Trophoblast cell (in vitro differentiated cells and primary cell): ENCODE measurements around the gene N4BP3.
A peak's percentile ranks its signal among the peaks of the same experiment; 100 is the strongest.

Experiments
- DNase-seq, 2 donors: peaks; one replicate each; pipeline ENCODE4 v3.0.0-alpha.2; 2016
- H2AFZ ChIP-seq: 2 replicates; pipeline ENCODE4 v1.6.1; 2013; ENCODE audit warnings: low read length, moderate library complexity, mild to moderate bottlenecking; ENCODE audit not compliant: insufficient read depth, poor library complexity
- H2AK5ac ChIP-seq: 2 replicates; pipeline ENCODE4 v1.6.1; 2013; ENCODE audit warnings: mild to moderate bottlenecking, low read length
- H2BK120ac ChIP-seq: 2 replicates; pipeline ENCODE4 v1.6.1; 2013; ENCODE audit warnings: low read length, mild to moderate bottlenecking, moderate library complexity; ENCODE audit not compliant: insufficient read depth, poor library complexity
- H2BK12ac ChIP-seq: 2 replicates; pipeline ENCODE4 v1.6.1; 2013; ENCODE audit warnings: mild to moderate bottlenecking, low read length, moderate library complexity
- H2BK5ac ChIP-seq: 2 replicates; pipeline ENCODE4 v1.6.1; 2013; ENCODE audit warnings: low read length, low read depth, moderate library complexity, mild to moderate bottlenecking; ENCODE audit not compliant: poor library complexity
- H3K14ac ChIP-seq: 2 replicates; pipeline ENCODE4 v1.6.1; 2013; ENCODE audit warnings: mild to moderate bottlenecking, low read length
- H3K18ac ChIP-seq: 2 replicates; pipeline ENCODE4 v1.6.1; 2013; ENCODE audit warnings: mild to moderate bottlenecking, low read length
- H3K23ac ChIP-seq: 2 replicates; pipeline ENCODE4 v1.6.1; 2013; ENCODE audit warnings: low read length
- H3K27ac ChIP-seq: 2 replicates; pipeline ENCODE4 v1.5.1; 2013; ENCODE audit warnings: low read depth, mild to moderate bottlenecking, inconsistent platforms, low read length, moderate library complexity
- H3K27me3 ChIP-seq: 2 replicates; pipeline ENCODE4 v1.6.1; 2013; ENCODE audit warnings: inconsistent platforms, mild to moderate bottlenecking, low read length, moderate library complexity; ENCODE audit not compliant: insufficient read depth
- H3K36me3 ChIP-seq, 2 experiments: 1 replicate in 1 of 2; 2 replicates in 1 of 2; pipeline ENCODE4 v1.6.1; 2013; ENCODE audit warnings: low read length in 2 of 2, mild to moderate bottlenecking in 2 of 2, moderate library complexity in 1 of 2; ENCODE audit not compliant: insufficient read depth in 2 of 2, control insufficient read depth in 1 of 2
- H3K4ac ChIP-seq: 2 replicates; pipeline ENCODE4 v1.6.1; 2013; ENCODE audit warnings: low read depth, mild to moderate bottlenecking, low read length, moderate library complexity
- H3K4me1 ChIP-seq, 2 experiments: 1 replicate in 1 of 2; 2 replicates in 1 of 2; pipeline ENCODE4 v1.6.1; 2013; ENCODE audit warnings: low read length in 2 of 2, mild to moderate bottlenecking in 2 of 2, moderate library complexity in 1 of 2; ENCODE audit not compliant: insufficient read depth in 2 of 2, control insufficient read depth in 1 of 2
- H3K4me2 ChIP-seq: 2 replicates; pipeline ENCODE4 v1.6.1; 2013; ENCODE audit warnings: inconsistent platforms, mild to moderate bottlenecking, low read length, moderate library complexity
- H3K4me3 ChIP-seq: 2 replicates; pipeline ENCODE4 v1.5.1; 2013; ENCODE audit warnings: mild to moderate bottlenecking, low read depth, low read length, inconsistent platforms
- H3K79me1 ChIP-seq: one replicate; pipeline ENCODE4 v1.6.1; 2013; ENCODE audit warnings: low read length
- H3K79me2 ChIP-seq: 2 replicates; pipeline ENCODE4 v1.6.1; 2013; ENCODE audit warnings: low read length, mild to moderate bottlenecking; ENCODE audit not compliant: control insufficient read depth, insufficient read depth, poor library complexity
- H3K9ac ChIP-seq: 2 replicates; pipeline ENCODE4 v1.6.1; 2013; ENCODE audit warnings: mild to moderate bottlenecking, low read length
- H3K9me3 ChIP-seq: 2 replicates; pipeline ENCODE4 v1.6.1; 2013; ENCODE audit warnings: low read depth, mild to moderate bottlenecking, control low read depth, inconsistent platforms, low read length; ENCODE audit not compliant: insufficient read depth
- H4K12ac ChIP-seq: 2 replicates; pipeline ENCODE4 v1.6.1; 2013; ENCODE audit warnings: low read depth, mild to moderate bottlenecking, low read length, moderate library complexity
- H4K8ac ChIP-seq: 2 replicates; pipeline ENCODE4 v1.6.1; 2013; ENCODE audit warnings: low read depth, mild to moderate bottlenecking, low read length, moderate library complexity
- H4K91ac ChIP-seq: one replicate; pipeline ENCODE4 v1.6.1; 2013; ENCODE audit warnings: low read depth, mild to moderate bottlenecking, low read length, moderate library complexity
- WGBS: extraction: QIAGEN DNeasy Blood & Tissue Kit; methylation state at CpG from one replicate; pipeline ENCODE4 v1.1.7; 2013; ENCODE audit warnings: missing lambda C conversion rate; ENCODE audit not compliant: insufficient read length, insufficient coverage; ENCODE audit errors: extremely low coverage; 5-methylcytosine and 5-hydroxymethylcytosine counted together

Gene N4BP3

DNA sequence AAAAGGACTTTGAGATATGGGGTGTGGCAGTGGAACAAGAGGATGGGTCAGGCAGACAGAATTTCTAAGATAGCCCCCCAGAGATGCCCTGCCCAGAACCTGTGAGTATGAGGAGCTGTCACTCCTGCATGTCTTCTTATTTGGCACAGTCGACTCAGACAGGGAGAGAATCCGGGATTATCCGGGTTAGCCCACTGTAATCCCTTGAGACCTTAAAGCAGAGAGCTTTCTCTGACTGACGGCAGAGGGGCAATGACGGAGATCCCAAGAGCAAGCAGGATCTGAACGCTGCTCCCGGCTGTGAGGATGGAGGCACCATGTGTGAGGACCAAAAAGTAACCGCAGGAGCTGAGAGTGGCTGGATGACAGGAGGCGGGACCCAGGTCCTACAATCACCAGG is 49.1 kb downstream of the N4BP3 start:
- H3K4ac ChIP-seq: no peak overlapping the region
- no peak overlapping the region for H3K4me3 ChIP-seq
- H2BK12ac ChIP-seq: no peak overlapping the region
- no peaks in the 10 kb centered on the region for H3K4me1 ChIP-seq
- no peak overlapping the region for H3K4me2 ChIP-seq
- H2BK120ac ChIP-seq: no peak overlapping the region
- H3K79me2 ChIP-seq: no peaks in the 10 kb centered on the region
- no peak overlapping the region for H2AK5ac ChIP-seq
- H4K12ac ChIP-seq: no peak overlapping the region
- H3K14ac ChIP-seq: no peak overlapping the region
- no peak overlapping the region for H2AFZ ChIP-seq
- no peaks in the 10 kb centered on the region for H3K27me3 ChIP-seq
- H4K8ac ChIP-seq: no peak overlapping the region
- WGBS: no CpG with 5 or more reads among the region's 9 CpGs
- no peaks in the 10 kb centered on the region for H3K9me3 ChIP-seq
- no peak overlapping the region for H3K18ac ChIP-seq
- no peak overlapping the region for H3K9ac ChIP-seq
- no peaks in the 10 kb centered on the region for H3K36me3 ChIP-seq
- H3K27ac ChIP-seq: no peak overlapping the region
- DNase-seq: peak; percentile 37 to 46
- no peak overlapping the region for H4K91ac ChIP-seq
- no peak overlapping the region for H2BK5ac ChIP-seq
- no peaks in the 10 kb centered on the region for H3K79me1 ChIP-seq
- H3K23ac ChIP-seq: no peak overlapping the region

DNA sequence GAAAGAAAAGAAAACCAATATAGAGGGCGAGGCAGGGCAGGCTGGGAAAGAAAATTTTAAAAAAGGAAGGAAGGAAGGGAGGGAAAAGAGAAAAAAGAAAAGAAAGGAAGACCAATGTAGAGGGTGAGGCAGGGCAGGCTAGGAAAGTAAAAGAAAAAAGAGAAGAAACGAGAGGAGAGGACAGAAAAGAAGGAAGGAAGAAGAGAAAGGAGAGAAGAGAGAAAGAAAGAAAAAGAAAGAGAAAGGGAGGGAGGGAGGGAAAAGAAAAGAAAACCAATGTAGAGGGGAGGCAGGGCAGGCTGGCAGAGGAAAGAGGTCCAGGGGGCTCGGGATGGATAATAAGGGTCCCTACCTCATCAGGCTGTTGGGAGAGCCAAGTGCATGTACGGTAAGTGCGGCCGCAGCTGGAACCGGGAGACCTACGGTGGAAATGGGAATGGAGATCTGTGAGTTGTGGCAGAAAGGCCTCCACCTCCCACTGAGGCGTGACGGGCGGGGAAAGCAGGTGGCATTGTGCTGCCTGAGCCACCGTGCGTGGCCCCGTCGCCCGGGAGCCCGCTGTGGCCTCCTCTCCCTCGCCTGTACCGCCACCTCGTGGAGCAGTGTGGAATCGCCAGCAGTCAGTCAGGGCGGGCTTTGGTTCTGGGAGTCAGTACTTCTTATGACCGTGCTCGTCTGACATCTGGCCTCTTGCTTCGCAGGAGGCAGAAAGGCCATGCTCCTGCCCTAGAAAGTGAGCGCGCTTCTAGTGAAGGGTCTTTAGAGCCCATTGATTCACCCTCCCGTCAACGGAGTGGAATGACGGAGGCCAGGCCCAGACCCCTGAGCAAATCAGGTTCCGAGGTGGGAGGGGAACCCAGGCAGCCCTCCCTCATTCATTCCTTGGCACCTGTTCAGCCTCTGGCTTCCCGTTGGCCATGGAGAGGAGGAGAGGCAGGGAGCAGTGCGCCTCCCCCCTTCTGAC is 50.7 kb downstream of the N4BP3 start:
- no peak overlapping the region for H2BK120ac ChIP-seq
- no peaks in the 10 kb centered on the region for H3K27me3 ChIP-seq
- no peak overlapping the region for H4K12ac ChIP-seq
- peak overlapping the region; percentile 25 for H3K4me2 ChIP-seq
- no peak overlapping the region for H3K18ac ChIP-seq
- H3K4ac ChIP-seq: no peak overlapping the region
- no peak overlapping the region for H3K23ac ChIP-seq
- no peaks in the 10 kb centered on the region for H3K36me3 ChIP-seq
- H3K79me2 ChIP-seq: no peaks in the 10 kb centered on the region
- H2AK5ac ChIP-seq: no peak overlapping the region
- H3K9ac ChIP-seq: no peak overlapping the region
- no peaks in the 10 kb centered on the region for H3K9me3 ChIP-seq
- H3K4me3 ChIP-seq: no peak overlapping the region
- DNase-seq: peak; percentile 86 to 93
- no peak overlapping the region for H4K8ac ChIP-seq
- H2BK5ac ChIP-seq: no peak overlapping the region
- no peak overlapping the region for H3K14ac ChIP-seq
- H3K27ac ChIP-seq: no peak overlapping the region
- H2AFZ ChIP-seq: peak overlapping the region; percentile 8
- no peak overlapping the region for H2BK12ac ChIP-seq
- H3K4me1 ChIP-seq: no peaks in the 10 kb centered on the region
- no peak overlapping the region for H4K91ac ChIP-seq
- no CpG with 5 or more reads among the region's 33 CpGs for WGBS
- no peaks in the 10 kb centered on the region for H3K79me1 ChIP-seq

DNA sequence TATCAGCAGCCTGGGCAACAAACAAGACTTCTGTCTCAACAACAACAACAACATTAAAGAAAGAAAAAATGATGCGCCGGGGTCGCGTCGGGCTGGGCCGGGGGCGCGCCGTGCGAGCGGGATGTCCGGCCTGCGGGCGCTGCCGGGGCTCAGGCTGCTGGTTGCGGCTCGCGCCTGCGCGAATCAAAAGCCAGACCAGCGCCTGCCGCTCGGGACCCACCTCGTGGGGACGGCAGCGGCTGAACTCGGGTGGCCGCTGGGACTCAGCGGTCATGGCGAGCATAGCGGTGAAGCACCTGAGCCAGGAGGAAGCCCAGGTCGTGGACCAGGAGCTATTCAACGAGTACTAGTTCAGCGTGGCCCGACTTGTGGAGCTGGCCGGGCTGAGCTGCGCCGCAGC is 52.2 kb downstream of the N4BP3 start:
- no peak overlapping the region for H2BK120ac ChIP-seq
- H3K4ac ChIP-seq: no peak overlapping the region
- no peak overlapping the region for H4K8ac ChIP-seq
- no peaks in the 10 kb centered on the region for H3K79me1 ChIP-seq
- no peak overlapping the region for H2AK5ac ChIP-seq
- no peak overlapping the region for H3K23ac ChIP-seq
- H3K4me1 ChIP-seq: no peaks in the 10 kb centered on the region
- H3K27ac ChIP-seq: no peak overlapping the region
- no peaks in the 10 kb centered on the region for H3K36me3 ChIP-seq
- no peak overlapping the region for H2BK5ac ChIP-seq
- no peak overlapping the region for H3K9ac ChIP-seq
- no peaks in the 10 kb centered on the region for H3K27me3 ChIP-seq
- no peak overlapping the region for H3K18ac ChIP-seq
- no peak overlapping the region for H3K14ac ChIP-seq
- no peak overlapping the region for H2AFZ ChIP-seq
- DNase-seq: no peak
- no peak overlapping the region for H4K91ac ChIP-seq
- no peak overlapping the region for H3K4me3 ChIP-seq
- H3K9me3 ChIP-seq: no peaks in the 10 kb centered on the region
- H3K79me2 ChIP-seq: no peaks in the 10 kb centered on the region
- H4K12ac ChIP-seq: no peak overlapping the region
- no peak overlapping the region for H3K4me2 ChIP-seq
- WGBS: no CpG with 5 or more reads among the region's 38 CpGs
- no peak overlapping the region for H2BK12ac ChIP-seq

DNA sequence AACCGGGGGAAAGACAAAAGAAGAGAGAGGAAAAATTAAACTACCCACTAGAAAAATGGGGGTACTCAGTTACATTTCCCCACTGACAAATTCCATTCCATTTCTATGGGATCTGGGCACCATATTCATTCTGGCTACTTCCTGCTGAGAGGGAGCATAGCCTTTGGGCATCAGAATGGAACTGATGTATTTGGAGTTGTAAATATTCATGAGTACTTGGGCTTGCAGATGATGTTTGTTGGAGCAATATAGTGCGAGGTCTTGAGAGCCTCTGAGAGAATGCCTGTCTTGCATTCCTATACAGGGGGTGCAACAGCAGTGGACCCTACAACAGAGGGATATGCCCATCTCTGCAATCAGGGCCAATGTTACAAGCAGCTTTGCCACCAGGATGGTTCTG is 57.1 kb downstream of the N4BP3 start:
- WGBS: no CpG with 5 or more reads among the region's 2 CpGs

More for the DNA sequence above, 57.1 kb downstream of the N4BP3 start:
- Histone ChIP-seq H2BK5ac (no peak overlapping the region), H2BK120ac (no peak overlapping the region), H4K8ac (no peak overlapping the region), H3K36me3 (no peaks in the 10 kb centered on the region), H3K9me3 (no peaks in the 10 kb centered on the region), H3K18ac (no peak overlapping the region), H4K12ac (no peak overlapping the region), H3K27me3 (no peaks in the 10 kb centered on the region), H3K4me3 (no peak overlapping the region), H3K79me2 (no peaks in the 10 kb centered on the region), H3K4me2 (no peak overlapping the region), H3K4me1 (no peaks in the 10 kb centered on the region), H3K23ac (no peak overlapping the region), H4K91ac (no peak overlapping the region), H3K14ac (no peak overlapping the region), H3K79me1 (no peaks in the 10 kb centered on the region), H2AK5ac (no peak overlapping the region), H2AFZ (no peak overlapping the region), H3K9ac (no peak overlapping the region), H3K27ac (no peak overlapping the region), H2BK12ac (no peak overlapping the region), H3K4ac (no peak overlapping the region)
- no peak for DNase-seq
